Activated CD4-positive, alpha-beta T cell treated with anti-CD3 and anti-CD28 coated beads, Interleukin-2, amount 50 U/mL, for 16 hours (primary cell): ENCODE measurements around the gene SCN2B.

Source experiments
- DNase-seq: peaks from one replicate; pipeline ENCODE4 v3.0.0-alpha.2; 2020

SCN2B gene

GRCh38 chr11:118128721-118129470, 47.5 kb downstream of the SCN2B start:
- no peak for DNase-seq

GRCh38 chr11:118128310-118128709, 48.1 kb downstream of the SCN2B start:
- DNase-seq, result no peak

- DNase-seq, result peak; percentile 6
Observed at GRCh38 chr11:118126082-118126838, 50.2 kb downstream of the SCN2B start.

GRCh38 chr11:118124929-118125535, 51.4 kb downstream of the SCN2B start:
- no peak for DNase-seq

- no peak for DNase-seq
Observed at GRCh38 chr11:118120793-118121192, 55.6 kb downstream of the SCN2B start.

GRCh38 chr11:118117790-118118601, 58.4 kb downstream of the SCN2B start:
- DNase-seq, result no peak

- DNase-seq, result no peak
Observed at GRCh38 chr11:118115048-118115447, 61.4 kb downstream of the SCN2B start.

- no peak for DNase-seq
Observed at GRCh38 chr11:118114266-118114665, 62.2 kb downstream of the SCN2B start.

- DNase-seq, result no peak
Observed at GRCh38 chr11:118112711-118113430, 63.6 kb downstream of the SCN2B start.
